HepG2 (cell line): ENCODE measurements around the gene COMMD4. TPM values are rescaled to one million over a fixed set of nuclear protein-coding genes. Genes with fewer than 3 reads are reported as not detected.

Source experiments
- ARHGAP35 ChIP-seq: sonication (generic); formaldehyde crosslinking; IDR thresholded peaks from 2 replicates; pipeline ENCODE4 v1.9.0; 2022; ENCODE audit warnings: mild to moderate bottlenecking, inconsistent platforms, moderate library complexity, missing genetic modification reagents, borderline replicate concordance
- CEBPZ ChIP-seq: IDR thresholded peaks from 2 replicates; pipeline ENCODE4 v1.6.1; 2012; ENCODE audit warnings: low read length, improper control_type of control experiment
- E2F2 ChIP-seq: sonication (generic); formaldehyde crosslinking; IDR thresholded peaks from 2 replicates; pipeline ENCODE4 v1.4.0; 2020; ENCODE audit warnings: missing genetic modification reagents, borderline replicate concordance
- GATAD1 ChIP-seq: IDR thresholded peaks from 2 replicates; pipeline ENCODE4 v1.6.1; 2016; ENCODE audit warnings: missing genetic modification reagents, missing compliant biosample characterization
- KDM6A ChIP-seq: IDR thresholded peaks from 2 replicates; pipeline ENCODE4 v1.6.1; 2016; ENCODE audit warnings: low read depth
- MTF1 ChIP-seq: sonication (generic); formaldehyde crosslinking; IDR thresholded peaks from 2 replicates; pipeline ENCODE4 v1.5.0; 2020; ENCODE audit warnings: missing genetic modification reagents
- PPARG ChIP-seq: conservative IDR thresholded peaks from 2 replicates; pipeline ENCODE4 v1.6.1; 2016; ENCODE audit warnings: missing biosample characterization, missing genetic modification reagents
- RFX3 ChIP-seq: IDR thresholded peaks from 2 replicates; pipeline ENCODE4 v1.6.1; 2016; ENCODE audit warnings: missing biosample characterization, missing genetic modification reagents
- TEAD3 ChIP-seq: optimal IDR thresholded peaks from 2 replicates; pipeline ENCODE3; 2016; ENCODE audit warnings: borderline replicate concordance
- ZFP36L1 ChIP-seq: sonication (generic); formaldehyde crosslinking; IDR thresholded peaks from 2 replicates; pipeline ENCODE4 v1.8.0; 2022; ENCODE audit warnings: mild to moderate bottlenecking, missing genetic modification reagents, moderate library complexity
- ZMYM2 ChIP-seq: sonication (generic); formaldehyde crosslinking; IDR thresholded peaks from 2 replicates; pipeline ENCODE4 v1.8.0; 2022; ENCODE audit warnings: mild to moderate bottlenecking, missing genetic modification reagents
- ZNF10 ChIP-seq: sonication (generic); formaldehyde crosslinking; IDR thresholded peaks from 2 replicates; pipeline ENCODE4 v1.4.0; 2020; ENCODE audit warnings: mild to moderate bottlenecking, low read depth, missing genetic modification reagents, borderline replicate concordance
- ZNF687 ChIP-seq: sonication (generic); formaldehyde crosslinking; IDR thresholded peaks from 2 replicates; pipeline ENCODE4 v1.5.1; 2020; ENCODE audit warnings: mild to moderate bottlenecking, missing genetic modification reagents, moderate library complexity
- polyA plus RNA-seq, 8 experiments: library from polyadenylated mRNA; depleted of rRNA in 3 of 8; stranded (reverse) in 7 of 8; unstranded in 1 of 8; fragments of >200 nt; fragmentation: Illumina TruSeq in 4 of 8; extraction: Trizol in 4 of 8; gene quantifications; 2 replicates each; pipeline versions ENCODE4 v1.2.1 to v1.2.3, GENCODE V29; 2011 to 2016; ENCODE audit warnings: low read depth in 4 of 8, missing spikeins in 1 of 8, mixed read lengths in 1 of 8; ENCODE audit not compliant: insufficient read depth in 1 of 8
- total RNA-seq, 5 experiments: library from RNA; depleted of rRNA; stranded (reverse); fragments of >200 nt; fragmentation: Illumina TruSeq; extraction: Trizol; gene quantifications; 2 replicates each; pipeline ENCODE4 v1.2.3, GENCODE V29; 2016; ENCODE audit warnings: low read depth in 1 of 5
- TF ChIP-seq, protein P1 (sequence below): sonication (generic); formaldehyde crosslinking; IDR thresholded peaks from 2 replicates; pipeline ENCODE4 v1.4.0; 2020; ENCODE audit warnings: missing genetic modification reagents
- TF ChIP-seq, protein P2 (sequence below): sonication (generic); formaldehyde crosslinking; IDR thresholded peaks from 2 replicates; pipeline ENCODE4 v1.4.0; 2020; ENCODE audit warnings: missing genetic modification reagents

COMMD4 gene
- total and polyA plus RNA-seq, 2 of the 13 experiments (the other 11 are each of a cell fraction or from before 2014, with no cell fraction given): 45.8 to 89.9 TPM

- TF ChIP-seq RFX3 (CRISPR knock-in tag) (no peak), TEAD3 (peak; percentile 57), E2F2 (CRISPR knock-in tag) (no peak; the same call in 1 of the 2 replicates), ZMYM2 (CRISPR knock-in tag) (peak; percentile 55; the same call in 1 of the 2 replicates), ZFP36L1 (CRISPR knock-in tag) (no peak; the same call in 1 of the 2 replicates), MTF1 (CRISPR knock-in tag) (peak; percentile 15; the same call in 1 of the 2 replicates), ZNF10 (CRISPR knock-in tag) (no peak), ARHGAP35 (CRISPR knock-in tag) (peak; percentile 66; the same call in 1 of the 2 replicates), ZNF687 (CRISPR knock-in tag) (peak; percentile 91), PPARG (peak; percentile 68), KDM6A (CRISPR knock-in tag) (no peak; the same call in 1 of the 2 replicates), CEBPZ (no peak), GATAD1 (peak; percentile 94)
- TF ChIP-seq, protein P1, sequence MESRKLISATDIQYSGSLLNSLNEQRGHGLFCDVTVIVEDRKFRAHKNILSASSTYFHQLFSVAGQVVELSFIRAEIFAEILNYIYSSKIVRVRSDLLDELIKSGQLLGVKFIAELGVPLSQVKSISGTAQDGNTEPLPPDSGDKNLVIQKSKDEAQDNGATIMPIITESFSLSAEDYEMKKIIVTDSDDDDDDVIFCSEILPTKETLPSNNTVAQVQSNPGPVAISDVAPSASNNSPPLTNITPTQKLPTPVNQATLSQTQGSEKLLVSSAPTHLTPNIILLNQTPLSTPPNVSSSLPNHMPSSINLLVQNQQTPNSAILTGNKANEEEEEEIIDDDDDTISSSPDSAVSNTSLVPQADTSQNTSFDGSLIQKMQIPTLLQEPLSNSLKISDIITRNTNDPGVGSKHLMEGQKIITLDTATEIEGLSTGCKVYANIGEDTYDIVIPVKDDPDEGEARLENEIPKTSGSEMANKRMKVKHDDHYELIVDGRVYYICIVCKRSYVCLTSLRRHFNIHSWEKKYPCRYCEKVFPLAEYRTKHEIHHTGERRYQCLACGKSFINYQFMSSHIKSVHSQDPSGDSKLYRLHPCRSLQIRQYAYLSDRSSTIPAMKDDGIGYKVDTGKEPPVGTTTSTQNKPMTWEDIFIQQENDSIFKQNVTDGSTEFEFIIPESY (CRISPR knock-in tag): peak; percentile 68
- TF ChIP-seq, protein P2, sequence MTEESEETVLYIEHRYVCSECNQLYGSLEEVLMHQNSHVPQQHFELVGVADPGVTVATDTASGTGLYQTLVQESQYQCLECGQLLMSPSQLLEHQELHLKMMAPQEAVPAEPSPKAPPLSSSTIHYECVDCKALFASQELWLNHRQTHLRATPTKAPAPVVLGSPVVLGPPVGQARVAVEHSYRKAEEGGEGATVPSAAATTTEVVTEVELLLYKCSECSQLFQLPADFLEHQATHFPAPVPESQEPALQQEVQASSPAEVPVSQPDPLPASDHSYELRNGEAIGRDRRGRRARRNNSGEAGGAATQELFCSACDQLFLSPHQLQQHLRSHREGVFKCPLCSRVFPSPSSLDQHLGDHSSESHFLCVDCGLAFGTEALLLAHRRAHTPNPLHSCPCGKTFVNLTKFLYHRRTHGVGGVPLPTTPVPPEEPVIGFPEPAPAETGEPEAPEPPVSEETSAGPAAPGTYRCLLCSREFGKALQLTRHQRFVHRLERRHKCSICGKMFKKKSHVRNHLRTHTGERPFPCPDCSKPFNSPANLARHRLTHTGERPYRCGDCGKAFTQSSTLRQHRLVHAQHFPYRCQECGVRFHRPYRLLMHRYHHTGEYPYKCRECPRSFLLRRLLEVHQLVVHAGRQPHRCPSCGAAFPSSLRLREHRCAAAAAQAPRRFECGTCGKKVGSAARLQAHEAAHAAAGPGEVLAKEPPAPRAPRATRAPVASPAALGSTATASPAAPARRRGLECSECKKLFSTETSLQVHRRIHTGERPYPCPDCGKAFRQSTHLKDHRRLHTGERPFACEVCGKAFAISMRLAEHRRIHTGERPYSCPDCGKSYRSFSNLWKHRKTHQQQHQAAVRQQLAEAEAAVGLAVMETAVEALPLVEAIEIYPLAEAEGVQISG: peak; percentile 93
These were observed 32.2 kb downstream of the COMMD4 start, which contains the start of gene MAN2C1 (continued) for GRCh38 chr15:75367913-75368688.
